ENCODE measurements around the gene ELP5. TPM values are rescaled to one million over a fixed set of nuclear protein-coding genes. Genes with fewer than 3 reads are reported as not detected.

The ELP5 gene, protein sequence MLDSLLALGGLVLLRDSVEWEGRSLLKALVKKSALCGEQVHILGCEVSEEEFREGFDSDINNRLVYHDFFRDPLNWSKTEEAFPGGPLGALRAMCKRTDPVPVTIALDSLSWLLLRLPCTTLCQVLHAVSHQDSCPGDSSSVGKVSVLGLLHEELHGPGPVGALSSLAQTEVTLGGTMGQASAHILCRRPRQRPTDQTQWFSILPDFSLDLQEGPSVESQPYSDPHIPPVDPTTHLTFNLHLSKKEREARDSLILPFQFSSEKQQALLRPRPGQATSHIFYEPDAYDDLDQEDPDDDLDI
- 24.6 and 25.6 TPM in 2 replicates for total RNA-seq

DNA sequence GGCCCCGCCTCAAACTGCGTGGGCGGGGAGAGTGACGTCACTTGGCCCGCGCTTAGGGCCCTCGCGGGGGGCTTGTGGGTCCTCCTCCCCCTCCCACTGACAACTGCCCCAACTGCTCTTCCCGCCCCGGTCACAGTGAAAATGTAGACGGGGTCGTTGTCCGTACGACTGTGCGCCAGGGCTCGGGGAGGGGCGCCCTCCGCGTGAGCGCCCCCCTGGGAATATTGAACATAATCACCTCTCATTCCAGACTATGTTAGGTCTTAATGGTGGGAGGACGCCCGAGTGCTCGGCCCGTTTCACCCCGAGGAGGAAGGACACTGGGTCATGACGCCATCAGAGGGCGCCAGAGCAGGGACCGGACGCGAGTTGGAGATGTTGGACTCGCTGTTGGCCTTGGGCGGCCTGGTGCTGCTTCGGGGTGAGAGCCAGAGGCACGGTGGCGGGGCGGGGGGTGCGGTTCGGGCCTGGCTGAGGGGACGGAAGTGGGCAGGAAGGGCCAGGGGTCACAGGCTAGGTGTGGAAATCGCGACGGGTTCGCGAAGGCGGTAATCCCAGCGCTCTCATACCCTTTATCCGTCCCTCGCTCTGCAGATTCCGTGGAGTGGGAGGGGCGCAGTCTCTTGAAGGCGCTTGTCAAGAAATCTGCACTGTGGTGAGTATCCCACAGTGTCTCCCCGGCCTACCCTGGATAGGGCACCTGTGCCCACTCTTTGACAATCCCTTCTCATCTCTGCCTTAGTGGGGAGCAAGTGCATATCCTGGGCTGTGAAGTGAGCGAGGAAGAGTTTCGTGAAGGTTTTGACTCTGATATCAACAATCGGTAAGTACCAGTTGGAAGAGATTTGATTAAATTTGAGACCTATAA, at the start of gene ELP5:
ELP5 (plus strand) TSS at position 40 of the 868 bp plus-strand sequence; CDS start at position 376, 336 bp downstream.

DNA sequence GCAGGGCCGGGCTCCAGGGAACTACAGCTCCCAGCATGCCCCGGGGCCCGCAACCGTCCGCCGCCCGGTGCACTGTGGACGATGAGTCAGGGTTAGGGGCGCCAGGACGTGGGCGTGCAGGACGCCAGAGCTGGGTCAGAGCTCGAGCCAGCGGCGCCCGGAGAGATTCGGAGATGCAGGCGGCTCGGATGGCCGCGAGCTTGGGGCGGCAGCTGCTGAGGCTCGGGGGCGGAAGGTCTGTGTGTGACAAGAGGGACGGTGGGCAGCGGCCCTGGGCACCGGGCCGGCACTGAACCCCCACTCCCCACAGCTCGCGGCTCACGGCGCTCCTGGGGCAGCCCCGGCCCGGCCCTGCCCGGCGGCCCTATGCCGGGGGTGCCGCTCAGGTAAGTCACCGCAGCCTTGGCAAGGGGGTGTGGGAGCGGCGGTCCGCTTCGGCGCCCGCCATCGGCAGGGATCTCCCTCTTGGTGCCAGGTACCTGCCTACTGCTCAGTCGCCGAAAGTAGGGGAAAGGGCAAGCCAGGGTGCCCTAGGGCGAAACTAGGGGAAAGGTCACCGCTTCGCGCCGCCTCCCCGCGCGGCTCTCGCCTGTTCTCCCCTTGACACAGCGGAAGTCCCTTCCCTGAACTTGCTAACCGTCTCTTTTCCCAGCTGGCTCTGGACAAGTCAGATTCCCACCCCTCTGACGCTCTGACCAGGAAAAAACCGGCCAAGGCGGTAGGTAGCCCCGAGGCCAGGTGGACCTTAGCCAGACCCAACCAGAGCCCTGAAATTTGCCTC, 32.0 kb upstream of the ELP5 start, which contains the start of the genes ACADVL and DLG4:
ACADVL (plus strand) TSS at position 127 of the 781 bp plus-strand sequence; CDS start at position 174, 47 bp downstream.
DLG4 (minus strand) TSS at position 25 of the 781 bp plus-strand sequence.

DNA sequence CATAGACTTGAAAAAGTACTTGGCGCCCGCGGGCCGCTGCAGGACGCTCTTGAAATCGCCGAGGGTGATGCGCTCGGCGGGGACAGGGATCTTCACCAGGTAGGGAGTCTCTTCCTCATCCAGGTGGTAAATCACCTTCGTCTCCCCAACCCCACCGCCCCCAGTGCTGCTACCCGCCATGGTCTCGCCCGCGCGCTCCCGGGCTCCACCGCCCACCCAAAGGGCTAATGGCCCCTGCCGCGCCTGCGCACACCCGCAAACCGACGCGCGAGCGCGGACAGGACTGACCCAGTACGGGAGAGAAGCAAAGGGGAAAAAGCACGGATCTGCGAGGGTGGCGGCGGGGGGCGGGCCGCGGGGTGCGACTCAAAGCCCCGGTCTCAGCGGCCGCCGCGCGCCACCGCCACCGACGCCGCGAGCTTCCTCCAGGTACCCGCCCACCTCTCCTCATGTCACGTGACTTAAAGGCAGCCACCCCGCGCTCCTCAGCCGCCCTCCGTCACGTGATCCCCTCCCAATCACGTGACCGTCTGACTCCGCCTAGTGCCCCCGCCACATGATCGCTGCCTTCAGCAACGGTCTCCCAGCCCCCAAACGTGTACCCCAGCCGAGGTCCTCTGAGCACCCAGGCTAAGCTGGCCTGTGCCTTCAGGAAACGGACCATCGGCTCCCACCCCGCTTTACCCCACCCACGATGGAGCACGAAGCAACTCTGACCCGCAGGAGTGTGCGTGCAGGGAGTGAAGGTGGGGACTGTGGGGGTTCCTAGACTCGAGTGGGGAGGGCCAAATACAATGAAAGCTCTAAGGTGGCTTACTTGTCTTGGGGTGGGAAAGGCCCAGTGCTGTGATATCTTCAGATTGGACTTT, 17.7 kb upstream of the ELP5 start, which contains the start of gene DVL2:
DVL2 (minus strand) TSS at position 435 of the 869 bp plus-strand sequence; CDS start at position 180, 255 bp downstream.

DNA sequence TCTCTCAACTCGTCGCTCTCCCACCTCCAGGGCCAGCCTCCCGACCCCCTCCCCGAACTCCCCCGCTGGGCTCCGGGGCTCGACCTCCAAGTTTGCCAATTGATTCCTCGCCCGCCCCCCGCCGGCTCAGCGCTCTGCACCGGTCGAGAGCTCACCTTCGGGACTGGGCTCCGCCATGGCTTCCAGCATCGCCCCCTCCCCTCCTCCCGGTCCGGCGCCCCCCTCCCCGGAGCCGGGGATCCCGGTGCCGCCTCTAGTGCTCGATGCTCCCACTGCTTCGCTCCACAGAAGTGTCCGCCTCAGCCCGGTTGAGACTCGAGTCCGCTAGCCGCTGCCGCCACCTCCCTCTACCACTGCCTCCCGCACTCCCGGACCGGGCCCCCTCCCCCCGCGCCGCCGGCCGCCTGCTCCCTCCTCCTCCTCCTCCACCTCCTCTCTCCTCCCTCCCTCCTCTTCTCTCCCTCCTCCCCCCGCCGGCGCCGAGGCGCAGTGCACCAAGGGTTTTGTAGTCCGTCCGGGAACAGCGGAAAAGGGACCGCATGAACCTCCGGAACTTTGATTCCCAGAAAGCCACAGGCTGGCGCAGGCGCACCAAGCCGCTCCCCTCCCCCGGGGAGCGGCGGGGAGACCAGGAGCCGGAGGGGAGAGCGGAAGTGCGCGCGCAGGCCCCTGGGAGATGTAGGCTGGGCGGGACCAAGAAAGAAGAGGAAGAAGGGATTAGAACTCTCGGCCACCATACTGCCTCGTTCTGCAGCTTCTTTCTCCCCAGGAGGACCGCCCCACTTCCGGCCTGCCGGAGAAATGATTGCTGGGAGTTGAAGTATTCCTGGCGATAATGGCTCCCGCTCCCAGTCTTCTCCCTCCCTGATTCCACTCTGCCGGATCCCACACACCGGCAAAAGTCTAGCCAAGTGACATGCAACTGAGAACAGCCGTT, 12.7 kb upstream of the ELP5 start, which contains the start of gene PHF23:
PHF23 (minus strand) TSS at position 367 of the 937 bp plus-strand sequence; CDS start at position 189, 178 bp downstream.

DNA sequence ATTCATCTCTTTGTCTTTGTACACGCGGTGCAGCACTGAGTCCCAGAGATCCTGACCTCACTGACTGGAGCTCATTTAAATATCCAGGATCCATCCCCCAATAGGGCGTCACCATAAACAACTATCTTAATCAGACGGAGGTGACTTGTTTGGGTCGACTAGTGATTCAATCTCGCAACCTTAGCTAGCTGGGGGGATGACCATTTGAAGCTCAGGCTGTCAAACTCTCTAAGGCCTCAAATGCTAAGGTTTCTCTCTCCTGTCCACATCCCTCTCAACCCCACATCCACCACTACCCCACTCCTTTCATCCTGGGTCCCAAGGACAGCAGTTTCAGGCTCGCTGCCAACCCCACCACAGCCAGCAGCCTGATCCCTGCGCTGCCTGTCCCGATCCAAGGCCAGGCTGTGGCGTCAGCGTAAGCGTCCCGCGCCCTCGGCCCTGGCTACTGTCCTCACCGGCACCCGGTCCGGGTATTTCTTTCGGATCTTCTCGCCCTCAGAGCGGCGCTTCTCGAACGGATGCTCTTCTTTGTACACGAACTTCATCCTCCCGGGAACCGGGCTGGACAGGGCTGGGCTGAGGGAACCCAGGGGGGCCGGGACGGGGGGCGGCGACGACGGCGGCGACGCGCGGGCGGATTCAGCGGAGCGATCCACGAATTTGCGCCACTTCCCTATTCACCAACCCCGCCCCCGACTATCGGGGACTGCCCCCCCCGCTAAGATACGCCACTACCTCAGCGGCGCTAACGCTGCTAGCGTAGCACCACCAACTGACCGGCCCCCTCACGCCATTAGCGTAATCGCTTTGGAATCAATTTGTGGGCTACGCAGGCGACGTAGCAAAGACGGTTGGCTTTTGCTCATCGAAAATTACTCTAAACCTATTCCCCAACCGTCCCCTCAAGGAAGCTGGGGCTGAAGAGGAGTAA, 10.0 kb upstream of the ELP5 start, which contains the start of gene GABARAP:
GABARAP (minus strand) TSS at position 667 of the 934 bp plus-strand sequence; CDS start at position 548, 119 bp downstream.

DNA sequence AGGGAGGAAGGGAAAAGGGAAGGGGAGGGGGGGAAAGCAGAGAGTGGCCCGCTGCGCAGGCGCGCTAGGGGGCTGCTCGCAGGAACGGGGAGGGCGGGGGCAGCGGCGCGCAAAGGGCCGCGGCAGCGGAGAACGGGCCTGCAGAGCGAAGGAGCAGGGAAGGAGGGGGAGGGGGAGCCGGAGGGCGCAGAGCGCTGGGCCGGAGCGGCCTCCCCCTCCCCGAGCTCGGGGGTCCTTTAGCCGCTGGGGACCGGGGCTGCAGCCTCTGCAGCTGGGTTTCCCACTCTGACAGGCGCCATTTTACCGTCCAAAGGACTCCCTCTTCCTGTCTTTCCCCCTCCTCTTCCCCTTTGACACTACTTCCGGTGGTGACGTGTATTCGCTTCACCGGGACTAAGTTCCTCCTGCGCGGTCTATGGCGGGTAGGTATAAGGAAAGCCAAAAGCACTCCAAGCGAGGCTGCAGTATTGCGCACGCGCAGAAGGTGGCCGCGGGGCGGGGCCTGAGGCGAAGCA, 297 bp upstream of the ELP5 start, which contains the start of gene CTDNEP1:
CTDNEP1 (minus strand) TSS at position 74 of the 515 bp plus-strand sequence. CDS start 438 bp downstream, outside the sequence.

DNA sequence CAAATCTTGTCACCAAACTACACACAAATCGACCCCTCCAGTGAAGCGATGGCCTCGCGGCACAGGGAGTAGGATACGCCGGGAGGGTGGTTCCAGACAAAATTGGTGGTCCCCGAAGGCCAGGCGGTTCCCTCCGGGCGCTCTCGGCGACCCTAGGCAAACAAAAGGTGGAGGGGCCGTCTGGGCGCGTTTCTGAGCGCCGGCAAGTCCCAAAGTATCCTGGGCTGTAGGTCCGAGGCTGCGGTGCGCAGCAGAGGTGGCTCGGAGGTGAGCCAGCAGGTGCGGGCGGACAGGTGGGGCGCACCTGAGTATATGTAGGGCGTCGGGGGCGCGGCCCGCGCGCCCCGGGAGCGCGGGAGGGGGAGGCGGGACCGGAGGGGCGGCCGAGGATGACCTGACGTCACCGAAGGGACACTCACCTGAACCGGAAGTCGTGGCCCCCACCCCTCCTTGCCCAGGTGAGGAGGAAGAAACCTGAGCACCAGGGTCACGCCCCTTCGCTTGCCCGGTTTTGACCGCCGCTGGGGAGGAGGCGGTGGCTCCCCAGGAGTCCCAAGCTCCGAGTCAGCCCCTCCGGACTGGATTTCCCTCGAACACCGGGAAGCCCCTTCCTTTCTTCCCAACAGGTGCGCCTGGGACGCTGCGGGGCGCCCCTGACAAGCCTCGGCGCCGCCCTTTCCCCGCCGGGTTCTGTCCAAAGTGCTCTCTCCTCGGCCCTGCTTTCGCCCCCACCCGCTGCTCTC, 10.3 kb downstream of the ELP5 start, which contains the start of gene CLDN7:
CLDN7 (minus strand) TSS at position 287 of the 743 bp plus-strand sequence. CDS start 435 bp downstream, outside the sequence.

DNA sequence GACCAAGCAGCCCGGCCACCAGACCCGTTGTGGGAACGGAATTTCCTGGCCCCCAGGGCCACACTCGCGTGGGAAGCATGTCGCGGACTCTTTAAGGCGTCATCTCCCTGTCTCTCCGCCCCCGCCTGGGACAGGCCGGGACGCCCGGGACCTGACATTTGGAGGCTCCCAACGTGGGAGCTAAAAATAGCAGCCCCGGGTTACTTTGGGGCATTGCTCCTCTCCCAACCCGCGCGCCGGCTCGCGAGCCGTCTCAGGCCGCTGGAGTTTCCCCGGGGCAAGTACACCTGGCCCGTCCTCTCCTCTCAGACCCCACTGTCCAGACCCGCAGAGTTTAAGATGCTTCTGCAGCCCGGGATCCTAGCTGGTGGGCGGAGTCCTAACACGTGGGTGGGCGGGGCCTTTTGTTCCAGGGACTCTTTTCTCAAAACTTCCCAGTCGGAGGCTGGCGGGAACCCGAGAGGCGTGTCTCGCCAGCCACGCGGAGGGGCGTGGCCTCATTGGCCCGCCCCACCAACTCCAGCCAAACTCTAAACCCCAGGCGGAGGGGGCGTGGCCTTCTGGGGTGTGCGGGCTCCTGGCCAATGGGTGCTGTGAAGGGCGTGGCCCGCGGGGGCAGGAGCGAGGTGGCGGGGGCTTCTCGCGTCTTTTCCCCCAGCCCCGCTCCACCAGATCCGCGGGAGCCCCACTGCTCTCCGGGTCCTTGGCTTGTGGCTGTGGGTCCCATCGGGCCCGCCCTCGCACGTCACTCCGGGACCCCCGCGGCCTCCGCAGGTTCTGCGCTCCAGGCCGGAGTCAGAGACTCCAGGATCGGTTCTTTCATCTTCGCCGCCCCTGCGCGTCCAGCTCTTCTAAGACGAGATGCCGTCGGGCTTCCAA, 29.3 kb downstream of the ELP5 start, which contains the start of gene SLC2A4:
SLC2A4 (plus strand) TSS at position 645 of the 879 bp plus-strand sequence; CDS start at position 862, 217 bp downstream.

DNA sequence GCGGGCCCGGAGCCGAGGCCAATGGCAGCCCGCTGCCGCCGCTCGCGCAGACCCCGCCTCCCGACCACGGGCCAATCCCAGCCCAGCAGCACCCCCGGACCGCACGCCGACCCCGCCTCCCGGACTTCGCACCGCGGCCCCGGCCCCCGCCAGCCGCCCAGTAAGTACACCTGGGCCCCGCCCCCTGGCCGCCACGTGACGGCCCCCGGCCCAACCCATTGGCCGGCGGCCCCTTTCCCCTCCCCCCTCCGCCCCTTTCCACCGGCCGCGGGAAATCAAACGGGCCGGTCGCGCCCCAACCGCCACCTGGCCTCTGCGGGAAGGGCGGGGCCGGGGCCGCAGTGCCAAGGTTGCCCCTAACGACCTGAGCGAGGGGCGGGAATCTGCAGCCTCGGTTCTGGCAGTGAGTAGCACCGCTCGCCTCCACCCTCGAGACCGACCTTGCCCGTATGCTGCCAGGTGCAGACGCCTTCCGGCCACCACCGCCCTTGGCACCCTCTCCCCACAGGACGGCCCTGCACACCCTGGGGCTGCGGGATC, 42.7 kb downstream of the ELP5 start, which contains the start of gene YBX2:
YBX2 (minus strand) TSS at position 26 of the 540 bp plus-strand sequence. CDS start 139 bp downstream, outside the sequence.

DNA sequence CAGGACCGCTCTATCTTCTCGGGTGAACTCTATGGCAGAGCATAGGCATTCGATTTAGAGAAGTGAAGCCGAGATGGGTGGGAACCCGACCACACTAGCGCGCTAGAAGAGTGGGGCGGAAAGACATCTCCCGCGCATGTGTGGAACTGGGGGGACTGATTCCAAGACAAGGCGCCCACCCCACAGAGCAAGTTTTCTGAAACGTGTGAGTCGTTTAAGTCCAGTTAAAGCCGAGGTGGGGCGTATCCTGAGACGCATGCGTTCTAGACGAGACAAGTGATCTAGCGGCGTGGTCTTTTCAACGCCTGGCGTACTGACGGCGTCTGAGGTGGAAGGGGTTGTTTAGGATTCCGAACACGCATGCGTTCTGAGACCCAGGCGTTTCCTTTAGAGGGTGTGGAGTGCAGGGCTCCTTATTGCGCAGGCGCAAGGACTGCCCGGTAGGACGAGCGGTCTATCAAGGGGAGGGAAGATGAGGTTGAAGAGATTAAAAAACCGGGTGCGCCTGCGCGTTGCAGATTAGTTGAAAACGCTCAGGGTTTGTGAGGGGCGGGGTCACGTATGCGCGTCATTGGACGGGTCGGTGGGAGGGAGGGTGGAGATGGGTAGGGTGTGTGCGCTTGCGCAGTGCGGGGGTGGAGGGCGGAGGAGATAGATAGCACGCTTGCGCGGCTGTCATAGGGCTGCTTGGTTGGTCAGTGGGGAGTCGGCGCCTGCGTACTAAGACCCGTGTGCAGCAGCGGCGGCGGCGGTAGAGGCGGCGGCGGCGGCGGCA, 55.1 kb downstream of the ELP5 start, which contains the start of gene EIF5A:
EIF5A (plus strand) TSS at position 718 of the 775 bp plus-strand sequence. CDS start 2,008 bp downstream, outside the sequence.

Other genes with a start within 250 kb of the ELP5 start
- 25.9 and 42.3 TPM in 2 replicates for gene RNASEK, start 239.6 kb upstream of the ELP5 start, total RNA-seq
- gene BCL6B, start 229.2 kb upstream of the ELP5 start, total RNA-seq, result 0.33 and 0.44 TPM in 2 replicates
- gene SLC16A13, start 216.2 kb upstream of the ELP5 start, total RNA-seq, result 0.44 and 2.0 TPM in 2 replicates
- 0.66 TPM in 1 of 2 replicates, not detected in the other for gene SLC16A11, start 208.1 kb upstream of the ELP5 start, total RNA-seq
- not detected in 2 replicates for gene CLEC10A, start 172.0 kb upstream of the ELP5 start, total RNA-seq
- not detected in 2 replicates for gene ASGR2, start 137.4 kb upstream of the ELP5 start, total RNA-seq
- 1.2 and 1.3 TPM in 2 replicates for gene ASGR1, start 72.8 kb upstream of the ELP5 start, total RNA-seq
- gene DLG4, start 32.4 kb upstream of the ELP5 start, total RNA-seq, result 17.6 and 27.3 TPM in 2 replicates
- 236 and 357 TPM in 2 replicates for gene ACADVL, start 32.3 kb upstream of the ELP5 start, total RNA-seq
- 84.8 and 108 TPM in 2 replicates for gene DVL2, start 17.7 kb upstream of the ELP5 start, total RNA-seq
- gene PHF23, start 12.8 kb upstream of the ELP5 start, total RNA-seq, result 47.3 and 68.5 TPM in 2 replicates
- 199 and 406 TPM in 2 replicates for gene GABARAP, start 9.8 kb upstream of the ELP5 start, total RNA-seq
- gene CTDNEP1, start 481 bp upstream of the ELP5 start, total RNA-seq, result 35.2 and 41.6 TPM in 2 replicates
- 4.1 and 6.5 TPM in 2 replicates for gene CLDN7, start 10.3 kb downstream of the ELP5 start, total RNA-seq
- 0.17 and 0.44 TPM in 2 replicates for gene SLC2A4, start 29.5 kb downstream of the ELP5 start, total RNA-seq
- gene YBX2, start 42.4 kb downstream of the ELP5 start, total RNA-seq, result 0.17 and 0.29 TPM in 2 replicates
- gene EIF5A, start 55.4 kb downstream of the ELP5 start, total RNA-seq, result 469 and 682 TPM in 2 replicates
- 40.1 and 47.6 TPM in 2 replicates for gene GPS2, start 63.1 kb downstream of the ELP5 start, total RNA-seq
- 20.2 and 23.5 TPM in 2 replicates for gene NEURL4, start 77.1 kb downstream of the ELP5 start, total RNA-seq
- gene ACAP1, start 84.3 kb downstream of the ELP5 start, total RNA-seq, result 0.58 and 0.99 TPM in 2 replicates
- gene KCTD11, start 99.9 kb downstream of the ELP5 start, total RNA-seq, result 6.1 and 13.1 TPM in 2 replicates
- gene TMEM95, start 102.9 kb downstream of the ELP5 start, total RNA-seq, result not detected in 2 replicates
- 0.66 and 0.73 TPM in 2 replicates for gene TNK1, start 128.9 kb downstream of the ELP5 start, total RNA-seq
- 38.7 and 48.1 TPM in 2 replicates for gene PLSCR3, start 142.3 kb downstream of the ELP5 start, total RNA-seq
- 95.8 and 132 TPM in 2 replicates for gene TMEM256, start 151.9 kb downstream of the ELP5 start, total RNA-seq
- 16.1 and 18.2 TPM in 2 replicates for gene NLGN2, start 155.6 kb downstream of the ELP5 start, total RNA-seq
- not detected in 2 replicates for gene SPEM1, start 168.1 kb downstream of the ELP5 start, total RNA-seq
- not detected in 2 replicates for gene SPEM2, start 173.4 kb downstream of the ELP5 start, total RNA-seq
- not detected in 2 replicates for gene SPEM3, start 176.6 kb downstream of the ELP5 start, total RNA-seq
- gene TMEM102, start 183.2 kb downstream of the ELP5 start, total RNA-seq, result 1.3 and 1.9 TPM in 2 replicates
- gene FGF11, start 187.3 kb downstream of the ELP5 start, total RNA-seq, result 0.58 and 2.8 TPM in 2 replicates
- gene CHRNB1, start 192.8 kb downstream of the ELP5 start, total RNA-seq, result 6.8 and 10.3 TPM in 2 replicates
- gene ZBTB4, start 227.4 kb downstream of the ELP5 start, total RNA-seq, result 27.8 and 44.8 TPM in 2 replicates
- gene SLC35G6, start 229.2 kb downstream of the ELP5 start, total RNA-seq, result not detected in 2 replicates
- gene POLR2A, start 232.2 kb downstream of the ELP5 start, total RNA-seq, result 104 and 111 TPM in 2 replicates

Data from smooth muscle cell of trachea (primary cell).